ENCODE measurements around the gene NTSR1. TPM values are rescaled to one million over a fixed set of nuclear protein-coding genes. Genes with fewer than 3 reads are reported as not detected.
"Not testable (repeated sequence)": the region's sequence is repeated elsewhere in the genome, so short reads cannot be mapped to it uniquely, and the experiment has no call there.

NTSR1 gene
- polyA plus RNA-seq, 4 donors = 0.99 to 1.6 (median 1.5) TPM

DNA sequence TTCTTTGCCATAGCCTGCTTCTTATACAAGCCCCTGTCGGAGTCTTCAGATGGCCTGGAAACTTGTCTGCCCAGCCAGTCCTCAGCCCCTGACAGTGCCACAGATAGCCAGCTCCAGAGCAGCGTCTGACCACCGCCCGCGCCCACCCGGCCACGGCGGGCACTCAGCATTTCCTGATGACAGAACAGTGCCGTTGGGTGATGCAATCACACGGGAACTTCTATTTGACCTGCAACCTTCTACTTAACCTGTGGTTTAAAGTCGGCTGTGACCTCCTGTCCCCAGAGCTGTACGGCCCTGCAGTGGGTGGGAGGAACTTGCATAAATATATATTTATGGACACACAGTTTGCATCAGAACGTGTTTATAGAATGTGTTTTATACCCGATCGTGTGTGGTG lies 36.9 kb upstream of the NTSR1 start:
- DNase-seq (ENCODE audit: low read depth in 4 of 4, low spot score in 2 of 4) = no peak

DNA sequence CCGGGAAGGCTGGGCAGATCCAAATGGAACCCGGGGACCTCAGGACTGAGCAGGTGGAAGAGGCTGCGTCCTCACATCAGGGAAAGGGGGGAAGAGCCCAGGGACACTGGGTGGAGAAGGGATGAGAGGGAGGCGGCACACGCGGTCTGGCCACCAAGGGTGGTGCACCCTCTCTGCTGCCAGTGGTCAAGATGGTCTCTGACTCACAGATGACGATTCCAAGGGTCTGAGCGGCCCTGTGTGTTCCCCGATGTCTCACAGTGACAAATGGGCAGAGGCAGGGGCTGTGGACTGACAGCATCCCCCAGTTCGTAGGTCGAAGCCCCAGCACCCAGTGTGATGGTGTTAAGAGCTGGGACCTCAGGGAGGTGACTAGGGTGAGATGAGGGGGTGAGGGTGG lies 34.3 kb upstream of the NTSR1 start:
- DNase-seq (ENCODE audit: low read depth in 4 of 4, low spot score in 2 of 4) = no peak

DNA sequence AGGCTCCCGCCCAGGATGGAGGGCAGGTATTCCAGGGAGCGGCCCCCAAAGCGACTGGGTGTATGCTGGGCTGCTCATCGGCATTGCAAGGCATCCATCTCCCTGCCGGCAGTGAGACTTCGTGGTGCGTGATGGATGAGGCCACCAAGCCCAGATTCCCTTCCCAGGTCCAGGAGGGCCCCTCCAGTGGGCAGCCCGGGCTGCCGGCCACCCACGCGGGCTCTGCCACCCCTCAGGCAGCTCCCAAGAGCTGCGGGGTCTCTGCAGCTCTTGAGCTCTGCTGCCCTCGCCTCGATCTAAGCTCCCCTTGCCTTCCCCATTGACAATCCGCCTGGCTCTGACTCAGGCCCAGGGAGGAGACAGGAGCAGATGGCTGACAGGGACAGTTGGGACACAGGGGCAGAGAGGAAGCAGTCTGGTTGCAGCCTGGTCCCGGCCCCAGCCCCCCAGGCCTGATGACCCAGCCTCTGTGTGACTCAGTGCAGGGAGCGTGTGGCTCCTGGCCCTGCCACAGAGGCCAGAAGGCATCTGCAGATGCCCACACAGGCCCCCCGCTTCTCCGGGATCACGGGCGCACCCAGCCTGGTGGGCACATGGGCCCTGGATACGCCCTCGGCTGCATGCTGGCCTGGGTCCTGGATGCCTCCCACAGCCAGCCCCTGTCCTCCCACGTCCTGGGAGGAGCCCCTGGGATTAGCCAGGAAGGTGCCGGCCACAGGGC lies 33.3 kb upstream of the NTSR1 start:
- DNase-seq (ENCODE audit: low read depth in 4 of 4, low spot score in 2 of 4) = no peak

DNA sequence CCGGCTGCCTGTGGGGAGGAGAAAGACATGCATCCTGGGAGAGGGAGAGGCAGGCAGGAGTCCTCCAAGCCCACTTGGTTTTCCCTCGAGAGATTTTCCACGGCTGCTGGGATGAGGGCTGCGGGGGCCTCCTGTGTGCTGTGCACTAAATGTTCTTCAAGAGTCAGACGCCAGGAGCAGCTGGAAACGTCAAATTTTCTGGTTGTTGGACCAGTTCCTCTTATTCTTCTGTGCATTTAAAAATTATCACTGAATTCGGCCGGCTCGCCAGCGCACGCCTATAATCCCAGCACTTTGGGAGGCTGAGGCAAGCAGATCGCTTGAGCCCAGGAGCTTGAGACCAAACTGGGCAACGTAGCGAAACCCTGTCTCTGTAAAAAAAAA lies 32.8 kb upstream of the NTSR1 start:
- no peak for DNase-seq (ENCODE audit: low read depth in 4 of 4, low spot score in 2 of 4)

DNA sequence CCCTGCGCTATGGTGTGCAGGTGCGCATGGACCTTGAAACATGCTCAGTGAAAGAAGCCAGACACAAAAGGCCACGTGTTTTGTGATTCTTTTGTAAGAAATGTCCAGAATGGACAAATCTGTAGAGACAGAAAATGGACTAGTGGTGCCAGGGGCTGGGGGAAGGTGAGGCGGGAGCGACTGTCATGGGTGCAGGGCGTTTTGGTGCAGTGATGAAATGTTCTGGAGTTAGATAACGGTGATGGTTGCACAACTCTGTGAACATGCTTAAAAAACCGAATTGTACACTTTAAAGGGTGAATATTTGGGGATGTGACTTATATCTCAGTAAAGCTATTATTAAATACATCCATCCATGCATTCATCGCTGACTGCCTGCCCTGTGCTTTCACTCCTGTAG lies 31.7 kb upstream of the NTSR1 start:
- DNase-seq (ENCODE audit: low read depth in 4 of 4, low spot score in 2 of 4) = no peak

DNA sequence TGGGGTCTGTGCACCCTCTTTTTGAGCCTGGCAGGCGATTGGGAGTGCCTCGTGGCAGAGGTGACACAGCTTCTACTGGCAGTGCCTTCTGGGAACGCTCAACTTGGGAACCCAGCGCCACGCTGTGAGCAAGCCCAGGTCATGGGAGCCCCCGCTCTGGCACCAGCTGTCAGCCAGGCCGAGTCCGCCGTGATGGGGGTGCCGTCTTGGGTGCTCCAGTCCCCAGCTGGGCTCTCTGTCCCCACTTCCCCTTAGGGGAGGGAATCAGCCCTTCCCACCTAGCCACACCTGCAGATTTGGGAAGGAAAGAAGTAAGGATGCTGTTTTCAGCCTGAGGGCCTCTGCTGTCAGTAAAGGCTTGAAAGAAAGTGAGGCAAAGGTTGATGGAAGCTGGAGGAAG lies 31.0 kb upstream of the NTSR1 start:
- DNase-seq (ENCODE audit: low read depth in 4 of 4, low spot score in 2 of 4) = no peak

DNA sequence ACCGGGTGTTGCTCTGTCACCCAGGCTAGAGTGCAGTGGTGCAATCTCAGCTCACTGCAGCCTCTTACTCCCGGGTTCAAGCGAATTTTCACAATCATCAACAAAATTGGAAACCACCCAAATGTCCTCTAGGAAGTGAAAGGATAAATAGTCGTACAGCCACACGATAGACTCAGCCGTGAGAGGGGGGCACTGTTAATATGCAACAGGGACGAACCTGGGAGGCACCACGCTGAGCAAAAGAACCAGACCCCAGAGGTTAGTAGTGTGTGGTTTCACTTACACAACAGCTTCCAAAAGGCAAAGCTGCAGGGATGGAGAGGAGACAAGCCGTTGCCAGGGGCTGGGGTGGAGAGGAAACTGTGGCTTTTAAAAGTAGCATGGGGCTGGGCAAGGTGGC lies 30.1 kb upstream of the NTSR1 start:
- no peak for DNase-seq (ENCODE audit: low read depth in 4 of 4, low spot score in 2 of 4)

DNA sequence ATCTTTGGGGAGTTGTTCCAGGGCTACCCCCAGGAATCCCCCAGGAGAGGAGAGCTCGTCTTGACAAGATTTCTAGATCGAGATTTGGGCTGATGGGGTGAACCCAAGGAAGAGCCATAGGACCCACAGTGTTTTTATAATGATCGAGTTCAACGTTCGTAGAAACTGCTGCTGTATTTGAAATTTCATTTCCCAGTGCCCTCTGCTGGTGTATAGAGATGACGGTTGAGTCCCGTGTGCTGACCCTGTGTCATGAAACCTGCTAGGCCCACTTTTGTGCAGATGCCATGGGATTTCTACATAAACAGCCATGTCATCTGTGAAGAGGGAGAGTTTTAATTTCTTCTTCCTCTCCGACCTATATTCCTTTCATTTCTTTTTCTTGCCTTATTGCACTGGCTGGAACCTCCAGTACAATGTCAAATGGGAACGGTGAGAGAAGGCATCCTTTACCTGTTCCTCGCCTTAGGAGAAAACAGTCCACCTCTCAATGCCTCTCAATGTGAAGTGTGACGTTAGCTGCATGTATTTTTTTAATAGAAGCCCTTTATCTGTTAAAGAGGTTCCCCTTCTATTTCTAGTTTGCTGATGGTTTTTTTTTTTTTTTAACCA lies 28.6 kb upstream of the NTSR1 start:
- no peak for DNase-seq (ENCODE audit: low read depth in 4 of 4, low spot score in 2 of 4)

DNA sequence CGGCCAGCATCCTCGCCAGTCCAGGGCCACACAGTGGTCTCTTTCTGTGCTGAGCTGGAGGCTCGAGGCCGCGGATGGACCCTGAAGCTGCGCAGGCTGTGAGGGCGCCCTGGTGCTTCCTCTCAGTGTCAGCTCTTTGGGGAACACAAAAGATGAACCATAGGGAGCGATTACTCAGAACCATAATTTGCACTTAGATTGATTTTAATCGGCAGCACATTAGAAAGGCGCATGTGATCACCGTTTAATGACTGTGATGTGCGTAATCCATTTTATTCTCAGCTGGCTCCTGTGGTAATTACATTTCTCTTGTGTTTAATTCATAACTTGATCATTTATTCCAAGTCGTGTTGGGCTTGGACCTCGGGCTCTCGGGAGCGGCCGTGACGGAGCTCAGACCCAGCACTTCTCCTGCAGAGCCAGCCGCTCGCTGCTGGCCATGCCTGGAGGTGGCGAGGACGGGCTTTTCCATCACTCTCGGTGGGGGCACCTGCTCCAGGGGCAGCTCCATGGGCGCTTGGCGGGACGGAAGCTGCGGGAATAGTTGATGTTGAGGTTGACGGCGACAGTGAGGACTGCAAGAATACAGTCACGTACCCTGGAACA lies 25.6 kb upstream of the NTSR1 start:
- DNase-seq (ENCODE audit: low read depth in 4 of 4, low spot score in 2 of 4) = no peak

DNA sequence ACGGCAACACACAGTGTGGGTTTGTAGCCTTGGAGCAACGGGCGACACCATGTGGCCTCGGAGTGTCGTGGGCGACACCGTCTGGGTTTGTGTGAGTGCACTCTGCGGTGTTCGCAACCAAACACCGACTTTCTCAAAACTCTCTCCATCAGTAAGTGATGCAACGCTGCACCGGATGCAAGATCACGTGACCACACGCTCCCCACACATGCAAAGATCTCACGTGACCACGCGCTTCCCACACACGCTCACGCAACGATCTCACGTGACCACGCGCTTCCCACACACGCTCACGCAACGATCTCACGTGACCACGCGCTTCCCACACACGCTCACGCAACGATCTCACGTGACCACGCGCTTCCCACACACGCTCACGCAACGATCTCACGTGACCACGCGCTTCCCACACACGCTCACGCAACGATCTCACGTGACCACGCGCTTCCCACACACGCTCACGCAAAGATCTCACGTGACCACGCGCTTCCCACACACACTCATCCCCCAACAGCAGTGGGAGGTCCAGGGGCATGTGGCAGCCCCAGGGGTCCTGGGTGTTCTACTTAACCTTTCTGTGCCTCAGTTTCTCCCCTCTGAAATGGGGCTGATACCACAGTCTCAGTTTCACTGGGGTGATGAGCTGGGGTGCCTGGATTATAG lies 24.8 kb upstream of the NTSR1 start:
- DNase-seq (ENCODE audit: low read depth in 4 of 4, low spot score in 2 of 4) = not testable (repeated sequence)

DNA sequence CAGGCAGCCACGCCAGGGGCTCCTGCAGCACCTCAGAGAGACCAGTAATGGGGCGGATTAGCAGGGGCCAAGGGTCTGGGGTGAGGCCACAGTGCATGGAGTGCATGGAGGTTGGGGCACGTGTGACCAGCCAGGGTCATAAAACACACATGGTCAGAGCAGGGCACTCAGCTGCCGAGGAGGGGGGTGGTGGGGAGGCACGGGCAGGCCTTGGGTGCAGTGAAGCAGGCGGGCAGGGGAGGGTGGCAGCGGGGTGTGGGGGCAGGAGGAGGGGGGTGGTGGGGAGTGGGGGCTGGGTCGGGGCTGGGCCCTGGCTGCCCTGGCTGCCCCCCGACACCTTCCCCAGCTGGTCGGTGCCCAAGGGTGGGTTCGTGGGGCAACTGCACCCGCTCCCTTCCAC lies 23.7 kb upstream of the NTSR1 start:
- no peak for DNase-seq (ENCODE audit: low read depth in 4 of 4, low spot score in 2 of 4)

DNA sequence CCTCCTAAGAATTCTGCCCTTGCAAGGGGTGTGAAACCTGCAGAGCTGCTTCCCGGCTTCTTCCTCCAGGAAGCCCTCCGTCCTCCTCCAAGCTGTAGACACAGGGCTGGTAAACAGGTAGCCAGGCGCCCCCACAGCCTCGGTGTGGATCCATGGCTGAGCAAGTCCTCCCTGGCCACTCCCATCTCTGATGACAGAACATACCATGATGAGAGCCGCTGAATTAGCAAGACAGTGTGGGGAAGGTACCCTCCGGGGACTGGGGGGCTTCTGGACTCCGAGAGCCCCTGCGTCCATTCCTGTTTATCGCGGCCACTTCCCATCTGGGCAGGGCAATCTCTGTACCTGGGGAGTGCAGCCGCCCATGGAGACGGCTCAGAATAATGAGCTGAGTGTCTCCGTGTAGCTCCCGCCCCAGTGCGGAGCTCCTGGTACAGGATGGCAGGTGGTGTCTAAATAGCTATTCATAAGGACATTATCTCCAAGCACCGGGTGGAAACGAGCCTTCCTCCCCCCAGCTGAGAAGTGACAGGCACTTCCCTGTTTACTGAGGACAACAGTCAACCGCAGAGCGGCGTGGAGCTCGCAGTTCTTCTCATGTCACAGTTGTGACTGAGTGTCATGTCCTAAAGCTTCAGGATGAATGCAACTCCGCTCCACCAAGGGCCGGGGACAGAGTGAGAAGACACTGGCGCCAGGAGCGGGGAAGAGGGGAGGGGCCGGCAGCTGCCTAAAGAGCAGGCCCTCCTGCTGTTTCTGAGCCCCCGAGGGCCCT lies 22.7 kb upstream of the NTSR1 start:
- DNase-seq (ENCODE audit: low read depth in 4 of 4, low spot score in 2 of 4) = no peak

DNA sequence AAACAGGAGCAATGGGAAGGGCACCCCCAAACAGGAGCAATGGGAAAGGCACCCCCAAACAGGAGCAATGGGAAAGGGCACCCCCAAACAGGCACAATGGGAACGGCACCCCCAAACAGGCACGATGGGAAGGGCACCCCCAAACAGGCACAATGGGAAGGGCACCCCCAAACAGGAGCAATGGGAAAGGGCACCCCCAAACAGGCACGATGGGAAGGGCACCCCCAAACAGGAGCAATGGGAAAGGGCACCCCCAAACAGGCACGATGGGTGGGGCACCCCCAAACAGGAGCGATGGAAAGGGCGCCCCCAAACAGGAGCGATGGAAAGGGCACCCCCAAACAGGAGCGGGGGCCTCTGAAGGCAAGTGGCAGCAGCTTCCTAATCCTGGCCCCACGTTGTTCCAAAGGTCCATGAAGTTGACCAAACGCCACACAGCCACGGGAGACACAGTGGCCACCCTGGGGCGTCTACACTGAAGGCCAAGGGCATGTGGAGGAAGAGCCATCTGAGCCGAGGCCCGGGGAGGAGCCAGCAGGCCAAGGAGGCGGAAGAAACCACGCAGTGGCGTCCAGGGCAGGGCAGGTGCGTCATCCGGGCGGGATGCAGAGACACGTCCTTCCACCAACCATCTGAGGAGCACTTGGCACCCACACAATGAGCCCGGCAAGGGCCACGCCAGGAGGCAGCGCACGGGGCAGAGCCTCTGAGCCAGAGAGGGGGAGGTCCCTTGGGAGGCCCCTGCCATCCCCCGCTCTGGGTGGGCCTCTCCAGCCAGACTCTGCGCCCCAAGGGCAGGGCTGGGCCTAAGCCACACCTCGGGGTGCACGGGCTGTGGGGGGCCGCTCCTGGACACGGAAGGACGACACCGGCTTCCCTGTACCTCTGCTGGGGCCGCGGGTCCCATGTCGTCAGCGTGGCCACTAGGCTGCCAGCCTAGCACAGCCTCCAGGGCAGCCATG lies 21.5 kb upstream of the NTSR1 start:
- no peak for DNase-seq (ENCODE audit: low read depth in 4 of 4, low spot score in 2 of 4)

DNA sequence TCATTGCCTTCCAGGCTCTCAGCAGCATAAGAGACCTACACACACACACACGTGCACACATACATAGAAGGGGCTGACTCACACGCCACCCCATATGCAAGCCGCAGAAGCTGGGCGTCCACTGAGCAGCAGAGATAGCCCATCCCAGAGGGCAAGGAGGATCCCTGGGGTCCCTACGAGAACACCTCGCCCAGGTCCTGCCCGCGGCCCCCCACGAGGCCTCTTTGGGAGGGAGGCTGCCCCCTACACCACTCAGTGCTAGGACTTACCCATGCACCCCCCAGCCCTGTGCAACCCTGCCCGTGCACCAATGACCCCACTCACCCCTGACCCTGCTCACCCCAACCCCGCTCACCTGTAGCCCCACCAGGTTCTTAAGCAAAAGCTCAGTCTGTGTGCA lies 20.6 kb upstream of the NTSR1 start:
- DNase-seq (ENCODE audit: low read depth in 4 of 4, low spot score in 2 of 4) = no peak

DNA sequence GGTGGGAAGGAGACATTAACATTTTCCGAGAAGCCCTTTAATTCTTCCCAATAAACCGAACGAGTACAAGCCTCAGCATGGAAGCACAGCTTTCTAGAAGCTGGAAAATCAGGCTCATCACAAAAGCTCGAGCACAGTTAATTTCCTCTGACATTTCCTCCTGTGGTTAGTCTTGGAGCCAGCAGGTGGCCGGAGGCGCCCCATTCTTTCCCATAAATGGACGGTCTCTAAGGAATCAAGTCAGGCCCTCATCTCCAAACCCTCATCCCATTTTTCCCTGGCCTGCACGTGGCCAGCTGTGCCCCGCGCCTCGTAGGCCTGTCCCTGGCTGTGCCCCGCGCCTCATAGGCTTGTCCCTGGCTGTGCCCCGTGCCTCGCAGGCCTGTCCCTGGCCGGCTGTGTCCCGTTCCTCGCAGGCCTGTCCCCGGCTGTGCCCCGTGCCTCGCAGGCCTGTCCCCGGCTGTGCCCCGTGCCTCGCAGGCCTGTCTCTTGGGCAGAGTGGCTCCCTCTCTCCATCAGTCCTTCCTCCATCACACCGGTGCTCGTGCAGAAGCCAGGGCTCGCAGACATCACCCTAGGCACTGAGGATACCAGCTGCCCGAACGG lies 19.7 kb upstream of the NTSR1 start:
- no peak for DNase-seq (ENCODE audit: low read depth in 4 of 4, low spot score in 2 of 4)

DNA sequence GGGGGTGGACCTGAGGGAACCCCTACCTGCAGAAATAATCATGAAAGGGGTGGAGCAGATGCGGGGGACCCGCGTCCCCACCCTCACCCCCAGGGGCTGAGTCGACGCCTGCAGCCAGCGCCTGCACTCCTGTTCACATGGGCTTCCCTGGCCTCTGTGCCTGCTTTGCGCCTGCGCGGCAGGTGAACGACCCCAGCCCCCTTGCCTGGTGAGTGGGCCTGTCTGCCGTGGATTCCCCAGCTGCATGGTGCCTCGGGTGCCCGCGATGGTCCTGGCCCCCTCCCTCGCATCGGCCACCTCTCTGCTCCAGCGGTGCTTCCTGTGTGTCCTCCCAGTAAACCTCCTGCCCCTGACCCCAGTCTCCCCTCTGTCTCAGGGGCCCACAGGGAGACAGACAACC lies 18.8 kb upstream of the NTSR1 start:
- no peak for DNase-seq (ENCODE audit: low read depth in 4 of 4, low spot score in 2 of 4)

DNA sequence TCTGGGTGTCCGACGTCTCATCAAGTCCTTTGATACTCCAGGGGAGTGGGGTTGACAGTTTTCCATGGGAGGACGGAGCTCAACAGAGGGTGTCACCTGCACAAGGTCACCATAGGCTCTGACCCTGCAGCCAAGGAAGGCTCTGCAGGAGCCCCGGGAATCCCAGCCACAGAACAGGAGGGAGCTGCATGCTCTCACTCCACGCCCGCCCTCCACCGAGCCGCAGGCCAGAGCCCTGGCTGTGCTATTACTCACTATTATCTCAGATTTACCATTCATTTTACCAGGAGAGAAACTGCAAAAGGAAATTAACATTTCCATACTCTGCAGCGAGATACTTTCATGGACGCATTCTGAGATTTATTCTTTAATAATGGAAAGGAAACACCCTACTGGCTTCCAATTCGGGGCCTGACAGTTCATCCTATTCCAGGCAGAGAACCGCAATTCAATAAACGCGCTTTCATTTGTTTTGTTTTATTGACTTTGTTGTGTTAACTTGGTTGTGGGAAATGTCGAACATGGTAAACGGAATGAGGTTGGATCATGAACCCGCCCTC lies 18.3 kb upstream of the NTSR1 start:
- DNase-seq (ENCODE audit: low read depth in 4 of 4, low spot score in 2 of 4) = no peak

DNA sequence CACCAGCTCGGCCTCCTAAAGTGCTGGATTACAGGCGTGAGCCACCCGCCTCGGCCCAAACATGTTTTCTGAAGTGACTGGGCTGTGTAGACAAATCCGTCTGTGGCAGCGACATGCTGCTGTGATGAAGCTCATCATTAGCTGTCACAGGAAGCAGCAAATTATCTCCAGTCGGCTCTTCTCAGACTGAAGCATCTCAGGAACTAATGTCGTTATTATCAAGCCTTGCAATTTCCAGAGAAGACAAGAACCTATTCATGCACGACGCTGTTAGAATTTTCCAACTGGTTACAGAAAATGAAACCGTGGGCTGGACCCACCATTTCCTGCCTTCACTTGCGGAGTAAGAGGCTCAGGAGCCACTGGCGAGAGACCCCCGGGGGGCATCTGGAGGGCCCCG lies 17.1 kb upstream of the NTSR1 start:
- DNase-seq (ENCODE audit: low read depth in 4 of 4, low spot score in 2 of 4) = no peak

DNA sequence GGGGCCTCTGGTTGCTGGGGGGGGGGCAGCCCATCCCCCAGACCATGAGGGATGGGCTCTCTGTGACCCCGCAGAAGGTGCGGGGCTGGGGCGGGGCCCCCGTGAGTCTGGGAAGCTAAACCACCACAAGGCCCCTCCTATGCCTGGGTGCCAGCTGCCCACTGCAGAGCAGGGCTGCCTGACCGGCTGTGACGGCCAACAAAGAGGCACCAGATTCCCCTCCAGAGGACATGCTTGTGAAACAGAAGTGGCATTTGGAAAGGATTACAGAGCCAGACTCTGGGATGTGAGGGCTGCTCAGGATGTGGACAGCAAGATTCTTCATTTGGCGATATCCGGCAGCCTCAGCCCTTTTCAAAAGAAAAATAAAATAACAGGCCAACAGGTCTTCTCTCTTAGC lies 16.5 kb upstream of the NTSR1 start:
- no peak for DNase-seq (ENCODE audit: low read depth in 4 of 4, low spot score in 2 of 4)

All from left renal cortex interstitium (tissue), 4 donors.